ENCODE data around the gene DHX16.
"Not testable (repeated sequence)": the region's sequence is repeated elsewhere in the genome, so short reads cannot be mapped to it uniquely, and the experiment has no call there.

Gene DHX16

GRCh38 chr6:30672445-30673253 is at the start of gene DHX16:
Gene DHX16 (minus strand): TSS chr6:30673006. CDS start chr6:30672841, 165 bp downstream.
- DNase-seq: peak; percentile 96

GRCh38 chr6:30722025-30722279 is 49.1 kb upstream of the DHX16 start:
- DNase-seq: not testable (repeated sequence)

GRCh38 chr6:30721198-30722024 is 48.6 kb upstream of the DHX16 start:
- peak; percentile 98 for DNase-seq

- DNase-seq: peak; percentile 88
Observed at GRCh38 chr6:30720738-30721197, 48.0 kb upstream of the DHX16 start.

GRCh38 chr6:30719791-30720737 is 47.3 kb upstream of the DHX16 start, which contains the start of gene TUBB:
Gene TUBB (plus strand): TSS chr6:30720352. CDS start chr6:30720507, 155 bp downstream.
- peak; percentile 98 for DNase-seq

- no peak for DNase-seq
Observed at GRCh38 chr6:30719356-30719755, 46.5 kb upstream of the DHX16 start.

- not testable (repeated sequence) for DNase-seq
Observed at GRCh38 chr6:30717845-30718720, 45.3 kb upstream of the DHX16 start.

- DNase-seq: peak; percentile 100
Observed at GRCh38 chr6:30717129-30717844, 44.5 kb upstream of the DHX16 start, which contains the start of gene MDC1. Gene MDC1 (minus strand): TSS chr6:30717281. CDS start chr6:30715175, 2,106 bp downstream.

GRCh38 chr6:30716879-30717128 is 44.0 kb upstream of the DHX16 start:
- no peak for DNase-seq

- DNase-seq: no peak
Observed at GRCh38 chr6:30714263-30714662, 41.5 kb upstream of the DHX16 start.

- no peak for DNase-seq
Observed at GRCh38 chr6:30712441-30712945, 39.7 kb upstream of the DHX16 start.

GRCh38 chr6:30711758-30712380 is 39.1 kb upstream of the DHX16 start:
- DNase-seq: no peak

- DNase-seq: peak; percentile 8
Observed at GRCh38 chr6:30709101-30709868, 36.5 kb upstream of the DHX16 start.

GRCh38 chr6:30707281-30707850 is 34.6 kb upstream of the DHX16 start:
- DNase-seq: no peak

- DNase-seq: peak; percentile 38
Observed at GRCh38 chr6:30705620-30706019, 32.8 kb upstream of the DHX16 start.

- peak; percentile 37 for DNase-seq
Observed at GRCh38 chr6:30703821-30704220, 31.0 kb upstream of the DHX16 start.

- DNase-seq: no peak
Observed at GRCh38 chr6:30703011-30703410, 30.2 kb upstream of the DHX16 start.

GRCh38 chr6:30700340-30700739 is 27.5 kb upstream of the DHX16 start:
- no peak for DNase-seq

GRCh38 chr6:30696432-30696831 is 23.6 kb upstream of the DHX16 start:
- no peak for DNase-seq
